PC-9 (cell line): ENCODE results near the gene ZNF341.

Source experiments
- EZH2 ChIP-seq: fragments of 200-600 bp; sonication (generic); IDR thresholded peaks from 2 replicates; pipeline ENCODE4 v1.8.0; 2017; ENCODE audit warnings: antibody characterized with exemption, low read depth
- TF ChIP-seq, protein P1 (sequence below): fragments of 200-600 bp; sonication (generic); conservative IDR thresholded peaks from 2 replicates; pipeline ENCODE4 v1.6.1; 2017; ENCODE audit warnings: mixed run types, antibody characterized with exemption, mild to moderate bottlenecking, moderate library complexity

DNA sequence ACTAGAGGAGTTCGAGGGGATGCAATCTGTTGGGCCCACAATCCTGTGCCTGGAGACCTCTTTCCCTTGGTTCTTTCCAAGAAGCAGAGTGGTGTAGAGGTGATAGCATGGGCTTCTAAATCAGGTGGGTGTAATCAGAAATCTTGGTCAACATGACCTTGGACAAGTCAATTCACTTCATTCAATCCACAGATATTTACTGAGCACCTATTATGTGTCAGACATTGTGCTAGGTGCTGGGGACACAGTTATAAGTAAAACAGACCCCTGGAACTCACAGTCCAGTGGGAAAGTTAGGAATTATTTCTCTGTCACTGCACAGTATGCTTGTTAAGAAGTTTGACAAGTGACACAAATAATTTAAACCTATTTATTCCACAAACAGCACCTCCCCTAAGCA is 42.3 kb upstream of the ZNF341 start:
- TF ChIP-seq, protein P1, sequence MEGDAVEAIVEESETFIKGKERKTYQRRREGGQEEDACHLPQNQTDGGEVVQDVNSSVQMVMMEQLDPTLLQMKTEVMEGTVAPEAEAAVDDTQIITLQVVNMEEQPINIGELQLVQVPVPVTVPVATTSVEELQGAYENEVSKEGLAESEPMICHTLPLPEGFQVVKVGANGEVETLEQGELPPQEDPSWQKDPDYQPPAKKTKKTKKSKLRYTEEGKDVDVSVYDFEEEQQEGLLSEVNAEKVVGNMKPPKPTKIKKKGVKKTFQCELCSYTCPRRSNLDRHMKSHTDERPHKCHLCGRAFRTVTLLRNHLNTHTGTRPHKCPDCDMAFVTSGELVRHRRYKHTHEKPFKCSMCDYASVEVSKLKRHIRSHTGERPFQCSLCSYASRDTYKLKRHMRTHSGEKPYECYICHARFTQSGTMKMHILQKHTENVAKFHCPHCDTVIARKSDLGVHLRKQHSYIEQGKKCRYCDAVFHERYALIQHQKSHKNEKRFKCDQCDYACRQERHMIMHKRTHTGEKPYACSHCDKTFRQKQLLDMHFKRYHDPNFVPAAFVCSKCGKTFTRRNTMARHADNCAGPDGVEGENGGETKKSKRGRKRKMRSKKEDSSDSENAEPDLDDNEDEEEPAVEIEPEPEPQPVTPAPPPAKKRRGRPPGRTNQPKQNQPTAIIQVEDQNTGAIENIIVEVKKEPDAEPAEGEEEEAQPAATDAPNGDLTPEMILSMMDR: no peak
- TF ChIP-seq EZH2: no peak
